GM18861 (cell line): ENCODE measurements around the gene CDH24.
A peak's percentile ranks its signal among the peaks of the same experiment; 100 is the strongest.

ENCODE experiments used
- ATAC-seq: cut with Tn5 transposase; IDR thresholded peaks from one replicate; pipeline ENCODE4 v1.9.1; 2021; ENCODE audit not compliant: unreplicated experiment

Gene CDH24

GRCh38 chr14:23090254-23090636 lies 32.9 kb upstream of the CDH24 start:
- no peak for ATAC-seq

GRCh38 chr14:23089498-23090253 lies 32.4 kb upstream of the CDH24 start:
- no peak for ATAC-seq

GRCh38 chr14:23086565-23086964 lies 29.2 kb upstream of the CDH24 start:
- ATAC-seq = no peak

DNA sequence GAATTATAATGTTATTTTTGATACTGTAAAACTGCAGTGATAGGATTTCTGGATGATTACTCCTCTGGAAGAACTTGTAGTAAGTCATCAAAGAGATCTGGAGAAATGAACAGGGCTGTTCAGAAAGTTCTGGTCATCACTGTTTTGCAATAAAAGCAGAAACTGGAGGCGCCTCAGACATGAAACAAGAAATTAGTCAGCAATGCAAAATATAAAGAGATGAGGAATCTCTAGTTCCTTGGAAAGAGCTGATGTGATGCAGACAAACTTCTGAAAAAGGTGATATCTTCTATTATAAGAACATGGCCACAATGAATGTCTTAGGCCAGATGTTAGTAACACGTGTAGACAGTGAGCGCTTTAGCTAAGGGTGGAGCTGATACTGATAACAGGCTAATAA lies 28.1 kb upstream of the CDH24 start:
- no peak for ATAC-seq

- no peak for ATAC-seq
Observed at GRCh38 chr14:23080474-23080873, 23.2 kb upstream of the CDH24 start.

DNA sequence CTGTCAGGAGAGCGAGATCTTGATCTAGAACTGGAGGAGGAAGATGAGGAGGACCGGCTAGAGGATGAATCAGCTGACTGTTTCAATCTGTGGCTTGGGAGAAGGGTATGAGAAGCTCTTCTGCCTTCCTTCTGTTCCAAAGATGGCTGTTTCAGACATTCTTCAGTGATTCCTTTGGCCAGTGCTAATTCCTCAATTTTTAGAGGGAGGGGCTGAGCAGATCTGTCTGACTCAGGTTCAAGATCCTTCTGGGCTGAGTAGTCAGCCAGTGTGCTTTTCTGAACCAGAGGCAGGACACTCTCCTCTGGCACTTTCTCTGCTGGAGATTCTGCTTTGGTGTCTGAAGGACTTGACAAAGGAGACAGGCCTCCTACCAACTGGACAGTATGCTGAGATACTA lies 22.4 kb upstream of the CDH24 start:
- no peak for ATAC-seq

DNA sequence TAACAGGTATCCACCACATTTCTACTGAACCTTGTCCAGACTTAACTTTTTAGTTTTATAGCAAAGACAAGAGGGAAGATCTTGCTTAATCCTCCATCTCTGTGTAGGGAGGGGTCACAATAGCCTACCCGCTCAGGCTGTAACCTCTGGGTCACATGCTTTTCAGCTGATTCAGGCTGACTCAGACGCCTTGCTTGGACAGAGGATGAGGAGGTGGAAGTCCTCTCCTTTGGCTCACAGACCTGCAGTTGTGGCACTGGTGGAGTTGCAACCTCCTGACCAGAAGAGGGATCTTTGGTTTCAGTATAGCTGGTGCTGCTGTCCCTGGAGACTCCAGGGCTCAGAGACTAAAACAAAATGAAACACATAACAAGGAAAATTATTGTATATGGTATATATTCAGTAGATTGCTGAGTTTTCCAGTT lies 21.4 kb upstream of the CDH24 start:
- ATAC-seq = no peak

DNA sequence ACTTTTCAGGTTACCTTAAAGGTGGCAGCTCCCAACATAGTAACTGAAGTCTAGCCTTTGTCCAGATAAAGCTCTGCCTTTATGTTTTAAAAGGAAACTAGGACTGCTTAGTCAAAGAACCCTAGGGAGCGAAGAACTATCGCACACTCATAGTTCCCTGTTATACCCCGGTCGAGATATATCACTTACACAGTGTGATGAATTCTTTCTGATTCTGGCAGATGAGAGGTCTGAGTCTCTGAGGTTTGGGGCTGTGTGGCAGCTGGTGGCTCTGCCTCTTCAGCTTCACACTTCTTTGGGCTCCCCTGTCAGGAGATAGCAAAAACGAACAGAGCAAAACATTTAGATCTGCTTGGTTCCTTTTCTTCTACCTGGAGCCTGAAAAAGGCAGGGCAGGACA lies 20.6 kb upstream of the CDH24 start:
- no peak for ATAC-seq

DNA sequence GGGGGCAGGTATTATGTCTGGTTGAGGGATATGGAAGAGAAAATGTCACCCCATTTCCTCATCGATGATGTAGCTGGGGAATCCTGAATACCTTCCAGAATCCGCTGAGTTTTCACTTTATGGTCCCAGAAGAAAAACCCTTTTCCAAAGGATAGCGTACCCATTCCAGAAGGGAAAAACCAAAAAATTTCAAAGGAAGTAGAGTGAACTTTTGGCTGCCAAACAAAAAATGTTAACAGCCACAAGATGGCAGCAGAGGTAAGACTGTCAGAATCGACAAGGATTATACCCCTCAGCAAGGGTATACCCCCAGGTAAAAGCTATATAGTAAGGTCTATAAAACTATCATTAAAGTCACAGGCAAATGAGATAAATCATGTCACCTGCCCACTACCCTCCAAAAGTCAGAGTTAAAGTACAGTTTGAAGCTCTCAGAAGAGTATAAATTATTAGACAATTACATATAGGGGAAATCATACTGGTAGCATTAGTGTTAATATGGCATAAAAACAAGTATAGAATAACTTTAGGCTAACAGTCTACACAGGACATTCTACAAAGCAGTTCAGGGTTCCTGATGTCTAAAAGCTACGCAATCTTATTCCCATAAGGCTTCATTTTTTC lies 19.6 kb upstream of the CDH24 start:
- no peak for ATAC-seq

GRCh38 chr14:23074906-23075305 lies 17.6 kb upstream of the CDH24 start:
- ATAC-seq = no peak

GRCh38 chr14:23071921-23072539 lies 14.7 kb upstream of the CDH24 start:
- no peak for ATAC-seq

DNA sequence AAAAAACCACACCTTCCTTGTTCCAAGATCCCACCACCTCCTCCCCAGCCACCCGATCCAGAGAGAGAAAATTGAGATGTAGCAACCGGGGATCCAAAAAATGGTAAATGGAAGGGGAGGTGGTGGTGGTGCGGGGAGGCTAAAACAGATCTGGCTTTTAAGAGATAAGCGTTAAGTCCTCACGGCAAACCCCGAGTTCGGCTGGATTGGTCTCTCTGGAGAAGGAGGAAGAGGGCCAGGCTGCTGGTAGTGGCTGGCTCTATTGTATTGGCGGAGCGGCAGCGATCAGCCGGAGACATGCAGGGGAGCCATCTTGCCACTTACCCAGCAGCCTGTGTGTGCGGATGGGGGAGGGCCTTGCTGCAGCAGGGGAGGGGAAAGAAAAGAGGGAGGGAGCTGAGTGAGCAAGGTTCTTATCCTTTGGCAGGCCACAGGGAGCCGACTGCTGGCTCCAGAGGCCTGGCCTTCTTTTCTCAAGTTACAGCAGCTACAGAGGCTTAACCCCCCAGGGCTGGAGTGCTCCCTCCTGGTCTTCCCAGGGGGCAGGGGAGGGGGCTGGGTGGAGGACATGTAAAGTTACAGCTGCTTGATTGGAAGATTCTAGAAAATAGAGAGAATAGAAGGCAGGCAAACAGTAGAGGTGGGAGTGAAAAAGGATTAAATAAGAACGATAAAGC lies 14.1 kb upstream of the CDH24 start:
- ATAC-seq = peak; percentile 76

DNA sequence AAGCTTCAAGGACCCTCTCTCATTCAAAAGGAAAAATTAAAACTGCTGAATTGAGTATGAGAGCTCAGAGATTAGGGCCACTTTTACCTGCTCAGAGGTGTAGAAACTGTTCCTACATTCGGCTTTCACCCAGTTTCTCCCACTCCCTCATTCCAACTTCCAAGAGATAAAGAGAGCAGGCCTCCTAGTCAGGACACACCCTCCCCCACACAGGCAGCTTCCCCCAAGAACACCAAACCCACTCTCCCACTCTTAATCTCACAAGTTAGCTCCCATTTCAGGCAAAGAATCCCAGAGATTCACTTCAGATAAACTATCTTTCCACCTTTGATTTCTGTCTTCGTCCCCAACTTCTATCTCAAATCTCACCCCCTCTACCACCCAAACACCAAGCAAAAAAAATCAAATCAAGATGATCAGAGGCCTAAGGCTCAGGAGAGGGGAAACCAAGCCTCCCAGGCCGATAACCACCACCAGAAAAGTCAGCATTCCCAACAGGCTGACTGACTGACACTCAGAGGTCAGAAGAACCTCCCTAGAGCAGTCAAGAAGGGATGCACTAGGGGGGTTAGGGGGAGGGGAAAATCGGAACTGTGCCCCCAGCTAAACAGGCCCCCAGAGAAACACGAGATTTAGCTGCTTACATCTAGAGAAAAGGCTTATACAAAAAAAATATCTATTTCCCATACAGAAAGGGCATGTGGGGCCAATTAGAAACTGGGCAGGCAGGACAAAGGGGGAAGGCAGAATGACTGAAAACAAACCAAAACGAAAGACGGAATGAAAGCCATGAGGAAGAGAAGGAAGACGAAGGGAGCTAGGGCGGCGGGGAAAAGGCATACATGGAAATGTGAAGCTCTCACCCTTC lies 13.2 kb upstream of the CDH24 start:
- no peak for ATAC-seq

DNA sequence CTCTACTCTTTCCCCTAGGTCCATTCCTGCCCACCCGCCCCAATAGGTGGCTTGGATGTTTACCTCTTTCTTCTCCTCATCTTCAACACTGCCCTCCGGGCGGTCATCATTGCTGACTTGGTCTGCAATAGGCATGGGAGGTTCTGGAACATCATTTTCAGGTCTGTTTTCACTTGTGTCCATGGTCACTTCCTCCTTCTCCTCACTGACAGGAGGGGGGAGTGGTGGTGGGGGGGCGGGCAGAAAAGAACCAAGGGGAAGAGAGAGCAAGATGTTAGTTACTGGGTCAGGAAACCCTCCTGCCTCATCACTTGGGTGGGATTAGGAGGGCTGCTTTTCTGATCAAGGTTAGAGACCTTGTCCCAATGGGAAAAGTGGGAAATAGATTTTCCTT lies 12.1 kb upstream of the CDH24 start:
- no peak for ATAC-seq

GRCh38 chr14:23068789-23069412 lies 11.6 kb upstream of the CDH24 start:
- peak; percentile 73 for ATAC-seq

DNA sequence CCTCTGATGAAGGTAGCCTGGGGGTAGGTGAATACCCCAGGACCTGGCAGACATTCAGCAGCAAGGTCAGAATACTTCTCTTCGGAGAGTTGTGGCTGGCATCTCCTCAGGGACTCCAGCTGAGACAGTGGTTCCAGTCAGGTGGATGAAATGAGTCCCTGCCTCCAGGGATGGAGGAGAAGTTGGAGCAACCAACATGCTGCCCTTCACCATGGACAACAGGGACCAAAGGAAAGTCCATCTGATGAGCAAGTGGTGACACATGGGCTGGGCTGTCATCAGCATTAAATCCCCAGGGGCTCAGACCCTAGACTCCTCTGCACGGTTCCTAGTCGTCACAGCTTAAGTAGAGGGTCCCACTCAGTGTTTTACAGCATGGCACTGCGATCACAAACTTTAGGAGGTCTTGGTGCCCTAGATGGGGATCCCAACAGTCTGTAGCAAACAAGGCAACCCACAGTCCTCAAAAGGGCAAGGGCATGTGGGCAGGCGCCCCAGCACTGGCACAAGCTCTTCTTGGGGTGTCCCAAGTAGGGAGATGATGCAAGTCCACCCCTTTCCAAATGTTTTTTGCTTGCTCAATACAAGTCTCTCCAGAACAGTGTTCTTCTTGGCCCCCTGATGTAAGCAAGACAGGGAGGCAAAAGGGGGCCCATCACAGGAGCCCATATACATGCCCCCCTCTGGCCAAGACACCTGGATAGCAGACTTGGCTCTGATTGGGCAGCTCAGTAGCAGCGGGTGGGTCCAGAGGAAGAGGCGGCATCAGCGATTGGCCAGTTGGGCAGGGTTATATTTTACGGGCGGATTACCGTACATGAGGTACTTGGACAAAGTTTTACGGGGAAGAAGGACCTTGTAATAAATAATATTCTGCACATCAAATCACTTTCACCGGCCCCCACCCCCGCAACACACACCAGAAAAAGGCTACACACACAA lies 10.8 kb upstream of the CDH24 start:
- no peak for ATAC-seq

- ATAC-seq = no peak
Observed at GRCh38 chr14:23066855-23067744, 9.8 kb upstream of the CDH24 start.

- no peak for ATAC-seq
Observed at GRCh38 chr14:23066368-23066767, 9.0 kb upstream of the CDH24 start.
